Measurements from ENCODE around the gene DCP1B. TPM values are rescaled to one million over a fixed set of nuclear protein-coding genes. Genes with fewer than 3 reads are reported as not detected.

The DCP1B gene
- total and polyA plus RNA-seq, 2 donors (not counting 1 experiment from before 2014, with no cell fraction given), result 12.3 to 18.0 TPM

DNA sequence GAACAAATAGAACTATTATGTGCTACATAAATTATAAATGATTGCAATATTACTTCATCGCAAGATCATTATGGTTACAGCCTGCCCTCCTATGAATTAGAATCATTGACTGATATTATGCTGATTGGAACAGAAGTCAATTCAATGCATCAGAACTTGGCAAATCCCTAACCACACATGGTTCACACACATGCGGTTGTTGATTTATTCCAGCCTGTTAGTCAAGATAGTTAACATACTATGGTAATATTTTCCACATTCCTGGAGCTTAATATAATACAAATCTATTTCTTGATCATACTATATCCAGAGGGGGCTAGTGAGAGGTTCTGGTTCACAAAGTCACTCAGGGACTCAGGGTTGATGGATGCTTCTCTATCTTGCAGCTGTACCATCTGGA lies 38.8 kb upstream of the DCP1B start:
- POLR2A ChIA-PET, result interaction anchor here (0.9 kb wide), 1 partner anchor 57 kb away, joined by 4 read pairs; no protein-coding TSS in a partner anchor
- H4K20me1 ChIP-seq (ENCODE audit: control insufficient read depth, insufficient read depth, low read length, poor library complexity, severe bottlenecking), result no peaks in the 10 kb centered on the region
- H3K4me3 Mint-ChIP-seq, result no peak overlapping the region
- no peak overlapping the region for H3K27ac Mint-ChIP-seq
- no peaks in the 10 kb centered on the region for H3K4me1 ChIP-seq (ENCODE audit: control insufficient read depth in 2 of 2, insufficient read depth in 2 of 2, low read length in 2 of 2)
- no peak overlapping the region for H3K4me2 ChIP-seq (replicated peaks; ENCODE audit: low read depth, low read length, poor library complexity, severe bottlenecking)
- intact Hi-C loops (cut with micrococcal nuclease), result no loop called here
- no CpG with 5 or more reads among the region's 2 CpGs for WGBS (ENCODE audit: insufficient coverage)
- no peaks in the 10 kb centered on the region for H3K9me3 ChIP-seq (ENCODE audit: control extremely low read depth in 1 of 3, control insufficient read depth in 2 of 3, insufficient read depth in 1 of 3, low read length in 2 of 3)
- H3K4me1 Mint-ChIP-seq, result no peaks in the 10 kb centered on the region
- CTCF ChIA-PET, result interaction anchor here (0.6 kb wide), 1 partner anchor 21 kb away, joined by 5 read pairs; no protein-coding TSS in a partner anchor
- H3K9me3 Mint-ChIP-seq (ENCODE audit: insufficient read depth), result no peaks in the 10 kb centered on the region
- H3K4me3 ChIP-seq (ENCODE audit: control extremely low read depth in 1 of 5, extremely low read depth in 1 of 5, insufficient read depth in 1 of 5, low read depth in 2 of 5, low read length in 4 of 5), result no peak overlapping the region
- H3K27ac ChIP-seq (ENCODE audit: low read length in 2 of 2), result no peak overlapping the region
- no peak overlapping the region for H3K9ac ChIP-seq (ENCODE audit: low read length)
- H3K36me3 ChIP-seq (replicated peaks in 1 of 2; ENCODE audit: control extremely low read depth in 1 of 2, control insufficient read depth in 1 of 2, extremely low read depth in 1 of 2, insufficient read depth in 2 of 2, low read length in 1 of 2), result no peaks in the 10 kb centered on the region
- H3K27me3 ChIP-seq (replicated peaks in 1 of 4; ENCODE audit: control extremely low read depth in 1 of 4, control insufficient read depth in 3 of 4, insufficient read depth in 4 of 4, low read length in 3 of 4), result peaks cover 0 to 11% (median 8%) of the 10 kb centered on the region in 4 experiments
- no peaks in the 10 kb centered on the region for H3K79me2 ChIP-seq (ENCODE audit: control insufficient read depth, insufficient read depth, low read length)
- H3K27me3 Mint-ChIP-seq, result peaks cover 31% of the 10 kb centered on the region
- no peak for DNase-seq
- TF ChIP-seq EZH2 (IDR thresholded peaks at IDR 0.05; ENCODE audit: borderline replicate concordance, insufficient read depth, low read depth, low read length, poor library complexity, severe bottlenecking) (no peak), CTCF (IDR thresholded peaks at IDR 0.05) (no peak)
- ATAC-seq (ENCODE audit: low read depth), result no peak
- H2AFZ ChIP-seq (ENCODE audit: insufficient read depth, low read depth, low read length, poor library complexity, severe bottlenecking), result no peak overlapping the region

DNA sequence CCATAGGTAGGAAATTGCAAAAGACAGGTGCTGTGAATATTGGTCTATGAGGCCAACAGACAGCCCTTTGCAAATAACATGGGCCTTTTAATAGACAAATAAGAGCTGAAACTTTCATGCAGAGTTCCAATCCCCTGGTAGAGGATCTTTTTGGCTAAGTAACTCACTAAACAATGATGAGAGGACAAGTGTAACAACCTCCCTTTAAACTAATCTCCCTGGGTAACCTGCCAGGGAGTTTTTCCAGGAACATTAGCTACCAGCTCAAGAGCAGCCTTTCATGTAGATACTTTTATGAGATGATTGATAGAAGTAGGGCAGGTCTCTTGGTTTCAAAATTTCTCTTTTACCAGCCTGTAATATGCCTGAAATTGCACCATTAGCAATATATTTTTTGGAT lies 34.8 kb upstream of the DCP1B start:
- Histone ChIP-seq H3K36me3 (replicated peaks in 1 of 2; ENCODE audit: control extremely low read depth in 1 of 2, control insufficient read depth in 1 of 2, extremely low read depth in 1 of 2, insufficient read depth in 2 of 2, low read length in 1 of 2) (no peaks in the 10 kb centered on the region), H3K9ac (ENCODE audit: low read length) (no peak overlapping the region), H3K4me2 (replicated peaks; ENCODE audit: low read depth, low read length, poor library complexity, severe bottlenecking) (no peak overlapping the region), H3K27ac (ENCODE audit: low read length in 2 of 2) (no peak overlapping the region), H3K79me2 (ENCODE audit: control insufficient read depth, insufficient read depth, low read length) (no peaks in the 10 kb centered on the region), H3K27me3 (replicated peaks in 1 of 4; ENCODE audit: control extremely low read depth in 1 of 4, control insufficient read depth in 3 of 4, insufficient read depth in 4 of 4, low read length in 3 of 4) (peaks cover 0 to 38% (median 24%) of the 10 kb centered on the region in 4 experiments), H3K4me3 (ENCODE audit: control extremely low read depth in 1 of 5, extremely low read depth in 1 of 5, insufficient read depth in 1 of 5, low read depth in 2 of 5, low read length in 4 of 5) (no peak overlapping the region), H3K4me1 (ENCODE audit: control insufficient read depth in 2 of 2, insufficient read depth in 2 of 2, low read length in 2 of 2) (peaks cover 8 to 9% of the 10 kb centered on the region in 2 donors), H3K9me3 (ENCODE audit: control extremely low read depth in 1 of 3, control insufficient read depth in 2 of 3, insufficient read depth in 1 of 3, low read length in 2 of 3) (no peaks in the 10 kb centered on the region), H4K20me1 (ENCODE audit: control insufficient read depth, insufficient read depth, low read length, poor library complexity, severe bottlenecking) (no peaks in the 10 kb centered on the region), H2AFZ (ENCODE audit: insufficient read depth, low read depth, low read length, poor library complexity, severe bottlenecking) (no peak overlapping the region)
- Mint-ChIP-seq H3K9me3 (ENCODE audit: insufficient read depth) (no peaks in the 10 kb centered on the region), H3K27ac (no peak overlapping the region), H3K4me3 (no peak overlapping the region), H3K27me3 (peaks cover 49% of the 10 kb centered on the region), H3K4me1 (peaks cover 9% of the 10 kb centered on the region)
- CTCF ChIA-PET, result interaction anchor here (0.7 kb wide), 1 partner anchor 25 kb away, joined by 4 read pairs; no protein-coding TSS in a partner anchor
- ATAC-seq (ENCODE audit: low read depth) (no peak), DNase-seq (no peak)
- intact Hi-C loops (cut with micrococcal nuclease), result no loop called here
- no peak for TF ChIP-seq EZH2 (IDR thresholded peaks at IDR 0.05; ENCODE audit: borderline replicate concordance, insufficient read depth, low read depth, low read length, poor library complexity, severe bottlenecking)
- no peak for TF ChIP-seq CTCF (IDR thresholded peaks at IDR 0.05)
- POLR2A ChIA-PET, result no interaction called here
